GM23248 (cell line): Measurements from ENCODE around the gene EXOSC6.

ENCODE experiments used
- EZH2 ChIP-seq: fragments of 200-600 bp; sonication (generic); IDR thresholded peaks from 2 replicates; pipeline ENCODE4 v1.6.1; 2018; ENCODE audit warnings: antibody characterized with exemption, mild to moderate bottlenecking; ENCODE audit not compliant: insufficient read depth, poor library complexity, severe bottlenecking
- EZH2phosphoT487 ChIP-seq: fragments of 200-600 bp; sonication (generic); IDR thresholded peaks from 2 replicates; pipeline ENCODE4 v1.6.1; 2018; ENCODE audit warnings: antibody characterized with exemption, moderate library complexity, mild to moderate bottlenecking, low read depth; ENCODE audit not compliant: insufficient read depth

DNA sequence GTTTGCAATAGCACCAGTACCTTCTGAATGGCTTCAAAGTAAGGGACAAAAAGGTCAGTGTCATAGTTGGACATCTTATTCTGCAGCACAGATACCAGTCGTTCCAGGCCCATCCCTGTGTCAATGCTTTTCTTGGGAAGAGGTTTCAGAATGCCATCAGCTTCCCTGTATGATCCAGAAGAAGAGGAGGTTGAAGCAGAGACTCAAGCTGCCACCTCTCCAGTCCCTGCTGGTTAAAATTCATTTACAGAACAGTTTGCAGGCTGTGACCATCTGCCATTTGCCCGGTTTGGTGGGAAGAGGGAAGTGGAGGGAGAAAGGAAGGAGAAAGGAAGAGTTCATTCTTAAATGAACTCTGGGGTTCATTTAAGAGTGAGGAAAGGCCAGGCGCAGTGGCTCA lies 18.4 kb upstream of the EXOSC6 start:
- TF ChIP-seq EZH2phosphoT487, result no peak
- no peak for TF ChIP-seq EZH2
